H9 (cell line): ENCODE results near the gene KLHL13. TPM values are rescaled to one million over a fixed set of nuclear protein-coding genes. Genes with fewer than 3 reads are reported as not detected.

Experiments used
- DNase-seq: peaks from one replicate; pipeline ENCODE4 v3.0.0-alpha.2; 2017
- H2AFZ ChIP-seq: one replicate; pipeline ENCODE4 v1.6.1; 2013; ENCODE audit warnings: mild to moderate bottlenecking, low read length, control low read depth, moderate library complexity
- H2AK5ac ChIP-seq: 2 replicates; pipeline ENCODE4 v1.6.1; 2013; ENCODE audit warnings: low read length, control low read depth, mixed read lengths; ENCODE audit not compliant: insufficient read length
- H2BK120ac ChIP-seq: one replicate; pipeline ENCODE4 v1.6.1; 2013; ENCODE audit warnings: low read depth, mild to moderate bottlenecking, low read length, control low read depth, inconsistent platforms; ENCODE audit not compliant: poor library complexity, severe bottlenecking
- H2BK12ac ChIP-seq: 2 replicates; pipeline ENCODE4 v1.6.1; 2013; ENCODE audit warnings: low read length, control low read depth, mixed read lengths, low read depth; ENCODE audit not compliant: insufficient read length
- H2BK15ac ChIP-seq: 2 replicates; pipeline ENCODE4 v1.6.1; 2013; ENCODE audit warnings: low read depth, low read length, control low read depth
- H2BK20ac ChIP-seq: one replicate; pipeline ENCODE4 v1.6.1; 2013; ENCODE audit warnings: low read depth, mild to moderate bottlenecking, low read length, control low read depth, inconsistent platforms; ENCODE audit not compliant: poor library complexity, severe bottlenecking
- H2BK5ac ChIP-seq: 2 replicates; pipeline ENCODE4 v1.6.1; 2013; ENCODE audit warnings: low read length, control low read depth, mixed read lengths; ENCODE audit not compliant: insufficient read length
- H3K14ac ChIP-seq: 2 replicates; pipeline ENCODE4 v1.6.1; 2013; ENCODE audit warnings: low read length, control low read depth; ENCODE audit not compliant: insufficient read depth
- H3K18ac ChIP-seq: 2 replicates; pipeline ENCODE4 v1.6.1; 2013; ENCODE audit warnings: low read depth, mild to moderate bottlenecking, mixed read lengths, low read length, control low read depth; ENCODE audit not compliant: insufficient read length
- H3K23ac ChIP-seq: 2 replicates; pipeline ENCODE4 v1.6.1; 2013; ENCODE audit warnings: low read length, control low read depth, mixed read lengths, low read depth; ENCODE audit not compliant: insufficient read length
- H3K23me2 ChIP-seq: 2 replicates; pipeline ENCODE4 v1.6.1; 2013; ENCODE audit warnings: low read depth, mild to moderate bottlenecking, mixed read lengths, low read length, control low read depth; ENCODE audit not compliant: insufficient read length, poor library complexity, severe bottlenecking
- H3K27ac ChIP-seq: 2 replicates; pipeline ENCODE4 v1.5.1; 2013; ENCODE audit warnings: low read length, control low read depth, mixed read lengths, low read depth; ENCODE audit not compliant: insufficient read length
- H3K27me3 ChIP-seq: 2 replicates; pipeline ENCODE4 v1.6.1; 2013; ENCODE audit warnings: low read length, control low read depth, inconsistent platforms; ENCODE audit not compliant: insufficient read depth
- H3K4ac ChIP-seq: 2 replicates; pipeline ENCODE4 v1.6.1; 2013; ENCODE audit warnings: low read depth, mild to moderate bottlenecking, control low read depth, inconsistent platforms, low read length, moderate library complexity
- H3K4me1 ChIP-seq: 2 replicates; pipeline ENCODE4 v1.6.1; 2013; ENCODE audit warnings: low read length, control low read depth, inconsistent platforms; ENCODE audit not compliant: insufficient read depth
- H3K4me2 ChIP-seq: 2 replicates; pipeline ENCODE4 v1.6.1; 2013; ENCODE audit warnings: low read length, control low read depth, mixed read lengths; ENCODE audit not compliant: insufficient read length, insufficient read depth
- H3K56ac ChIP-seq: 2 replicates; pipeline ENCODE4 v1.6.1; 2013; ENCODE audit warnings: low read depth, mild to moderate bottlenecking, mixed read lengths, low read length, control low read depth; ENCODE audit not compliant: insufficient read length
- H3K79me1 ChIP-seq: 2 replicates; pipeline ENCODE4 v1.6.1; 2013; ENCODE audit warnings: low read depth, mild to moderate bottlenecking, moderate library complexity, low read length, control low read depth, inconsistent platforms; ENCODE audit not compliant: insufficient read depth, poor library complexity, severe bottlenecking
- H3K79me2 ChIP-seq: 2 replicates; pipeline ENCODE4 v1.6.1; 2013; ENCODE audit warnings: low read length, control low read depth, inconsistent platforms; ENCODE audit not compliant: insufficient read depth
- H3K9ac ChIP-seq: 2 replicates; pipeline ENCODE4 v1.6.1; 2013; ENCODE audit warnings: low read length, control low read depth, mixed read lengths; ENCODE audit not compliant: insufficient read length; ENCODE audit errors: extremely low read depth
- H3K9me3 ChIP-seq: one replicate; pipeline ENCODE4 v1.6.1; 2013; ENCODE audit warnings: low read depth, low read length, inconsistent platforms; ENCODE audit not compliant: control insufficient read depth
- H3T11ph ChIP-seq: one replicate; pipeline ENCODE4 v1.6.1; 2013; ENCODE audit warnings: mild to moderate bottlenecking, low read length, control low read depth, inconsistent platforms
- H4K20me1 ChIP-seq: one replicate; pipeline ENCODE4 v1.6.1; 2013; ENCODE audit not compliant: control insufficient read depth, insufficient read length, insufficient read depth
- H4K5ac ChIP-seq: 2 replicates; pipeline ENCODE4 v1.6.1; 2013; ENCODE audit warnings: low read depth, mild to moderate bottlenecking, mixed read lengths, low read length, control low read depth; ENCODE audit not compliant: insufficient read length
- H4K8ac ChIP-seq: replicated peaks from 2 replicates; pipeline ENCODE4 v1.6.1; 2013; ENCODE audit warnings: low read length, control low read depth, mixed read lengths, low read depth; ENCODE audit not compliant: insufficient read length
- H4K91ac ChIP-seq: 2 replicates; pipeline ENCODE4 v1.6.1; 2013; ENCODE audit warnings: low read depth, mild to moderate bottlenecking, moderate library complexity, mixed read lengths, low read length, control low read depth; ENCODE audit not compliant: insufficient read length
- H3K27ac Mint-ChIP-seq, 3 experiments: 2 replicates in 2 of 3; 3 replicates in 1 of 3; pipeline ENCODE4 v1.8.0; 2020 to 2021; ENCODE audit warnings: mixed read lengths in 3 of 3, mild to moderate bottlenecking in 1 of 3, moderate library complexity in 1 of 3
- H3K27me3 Mint-ChIP-seq: 2 replicates; pipeline ENCODE4 v1.8.0; 2021; ENCODE audit warnings: low read depth, mild to moderate bottlenecking, moderate library complexity, mixed read lengths
- H3K36me3 Mint-ChIP-seq, 3 experiments: 2 replicates in 2 of 3; 3 replicates in 1 of 3; pipeline ENCODE4 v1.8.0; 2020 to 2021; ENCODE audit warnings: low read depth in 3 of 3, mixed read lengths in 3 of 3; ENCODE audit not compliant: insufficient read depth in 1 of 3
- H3K4me1 Mint-ChIP-seq, 2 experiments: 2 replicates each; pipeline ENCODE4 v1.8.0; 2020; ENCODE audit warnings: mixed read lengths in 2 of 2
- H3K4me3 Mint-ChIP-seq, 2 experiments: 2 replicates in 1 of 2; 3 replicates in 1 of 2; pipeline ENCODE4 v1.8.0; 2020 to 2021; ENCODE audit warnings: mild to moderate bottlenecking in 2 of 2, mixed read lengths in 2 of 2, moderate library complexity in 1 of 2
- H3K9me3 Mint-ChIP-seq, 2 experiments: 2 replicates in 1 of 2; 3 replicates in 1 of 2; pipeline ENCODE4 v1.8.0; 2020; ENCODE audit warnings: mild to moderate bottlenecking in 2 of 2, mixed read lengths in 2 of 2, moderate library complexity in 1 of 2
- CTCF ChIP-seq: fragments of 200-600 bp; sonication (generic); conservative IDR thresholded peaks from 3 replicates; pipeline ENCODE4 v1.8.0; 2021; ENCODE audit warnings: antibody characterized with exemption, mild to moderate bottlenecking
- WGBS: extraction: QIAGEN DNeasy Blood & Tissue Kit; methylation state at CpG from one replicate; pipeline ENCODE4 v1.1.7; 2013; ENCODE audit warnings: missing lambda C conversion rate, low lambda C conversion rate, mixed read lengths; ENCODE audit not compliant: insufficient read length; ENCODE audit errors: extremely low coverage; 5-methylcytosine and 5-hydroxymethylcytosine counted together
- total RNA-seq: library from RNA; stranded (reverse); gene quantifications from 2 replicates; pipeline ENCODE4 v1.2.1, GENCODE V29; 2021

KLHL13 gene
- total RNA-seq, 1 experiment from 2014 or later = 4.1 TPM

GRCh38 chrX:118153270-118153669, 36.7 kb upstream of the KLHL13 start:
- H3K79me1 ChIP-seq = no peaks in the 10 kb centered on the region
- no peak overlapping the region for H3K27ac ChIP-seq
- H3T11ph ChIP-seq = no peak overlapping the region
- H2BK15ac ChIP-seq = no peak overlapping the region
- no peak overlapping the region for H2AK5ac ChIP-seq
- H3K56ac ChIP-seq = no peak overlapping the region
- WGBS = no CpG with 5 or more reads among the region's 1 CpG
- H3K23ac ChIP-seq = no peak overlapping the region
- no peak overlapping the region for H2BK20ac ChIP-seq
- no peaks in the 10 kb centered on the region for H3K36me3 Mint-ChIP-seq
- no peak overlapping the region for H3K4ac ChIP-seq
- H3K23me2 ChIP-seq = no peaks in the 10 kb centered on the region
- no peak overlapping the region for H3K18ac ChIP-seq
- H3K27me3 ChIP-seq = no peaks in the 10 kb centered on the region
- H3K27ac Mint-ChIP-seq = no peak overlapping the region
- no peak overlapping the region for H4K5ac ChIP-seq
- H3K27me3 Mint-ChIP-seq = no peaks in the 10 kb centered on the region
- no peaks in the 10 kb centered on the region for H3K4me1 ChIP-seq
- no peak overlapping the region for H4K91ac ChIP-seq
- peaks cover 32% of the 10 kb centered on the region for H3K9me3 ChIP-seq
- no peak overlapping the region for H3K4me3 Mint-ChIP-seq
- H2BK12ac ChIP-seq = no peak overlapping the region
- H3K4me2 ChIP-seq = no peak overlapping the region
- no peak for TF ChIP-seq CTCF
- no peak overlapping the region for H2BK120ac ChIP-seq
- H3K14ac ChIP-seq = no peak overlapping the region
- H3K79me2 ChIP-seq = no peaks in the 10 kb centered on the region
- no peak overlapping the region for H4K8ac ChIP-seq
- H2AFZ ChIP-seq = no peak overlapping the region
- no peaks in the 10 kb centered on the region for H3K4me1 Mint-ChIP-seq
- H2BK5ac ChIP-seq = no peak overlapping the region
- H3K9ac ChIP-seq = no peak overlapping the region
- no peaks in the 10 kb centered on the region for H4K20me1 ChIP-seq
- peaks cover 0 to 66% of the 10 kb centered on the region in 2 experiments; a peak in 3 of 5 replicates for H3K9me3 Mint-ChIP-seq
- DNase-seq = no peak
